Ecto neural progenitor cell (in vitro differentiated cells): Measurements from ENCODE around the gene GALNT18.

Experiments
- DNase-seq: peaks from one replicate; pipeline ENCODE4 v3.0.0-alpha.2; 2018; ENCODE audit warnings: low spot score

GALNT18 gene

GRCh38 chr11:11432621-11433319, 189.0 kb downstream of the GALNT18 start:
- no peak for DNase-seq

- no peak for DNase-seq
Measured at GRCh38 chr11:11430431-11430830, 191.4 kb downstream of the GALNT18 start.

- no peak for DNase-seq
Measured at GRCh38 chr11:11428714-11429113, 193.1 kb downstream of the GALNT18 start.

GRCh38 chr11:11427542-11427941, 194.3 kb downstream of the GALNT18 start:
- DNase-seq: no peak

- no peak for DNase-seq
Measured at GRCh38 chr11:11427140-11427539, 194.7 kb downstream of the GALNT18 start.

GRCh38 chr11:11426226-11426952, 195.4 kb downstream of the GALNT18 start:
- no peak for DNase-seq

GRCh38 chr11:11425806-11426205, 196.0 kb downstream of the GALNT18 start:
- no peak for DNase-seq

- DNase-seq: no peak
Measured at GRCh38 chr11:11424688-11425087, 197.1 kb downstream of the GALNT18 start.

GRCh38 chr11:11422411-11423128, 199.2 kb downstream of the GALNT18 start:
- DNase-seq: no peak

- no peak for DNase-seq
Measured at GRCh38 chr11:11421509-11421908, 200.3 kb downstream of the GALNT18 start.

GRCh38 chr11:11420899-11421285, 200.9 kb downstream of the GALNT18 start:
- no peak for DNase-seq

- no peak for DNase-seq
Measured at GRCh38 chr11:11420191-11420898, 201.5 kb downstream of the GALNT18 start.

- no peak for DNase-seq
Measured at GRCh38 chr11:11419747-11420146, 202.1 kb downstream of the GALNT18 start.

- DNase-seq: no peak
Measured at GRCh38 chr11:11416917-11417316, 204.9 kb downstream of the GALNT18 start.

- DNase-seq: no peak
Measured at GRCh38 chr11:11416502-11416901, 205.3 kb downstream of the GALNT18 start.

GRCh38 chr11:11415901-11416300, 205.9 kb downstream of the GALNT18 start:
- no peak for DNase-seq

GRCh38 chr11:11414996-11415395, 206.8 kb downstream of the GALNT18 start:
- no peak for DNase-seq

GRCh38 chr11:11413776-11414175, 208.0 kb downstream of the GALNT18 start:
- DNase-seq: no peak

- no peak for DNase-seq
Measured at GRCh38 chr11:11411401-11411985, 210.3 kb downstream of the GALNT18 start.

- no peak for DNase-seq
Measured at GRCh38 chr11:11409901-11410300, 211.9 kb downstream of the GALNT18 start.

GRCh38 chr11:11409224-11409623, 212.6 kb downstream of the GALNT18 start:
- DNase-seq: no peak
